K562 (cell line): ENCODE measurements around the gene RAB5B. TPM values are rescaled to one million over a fixed set of nuclear protein-coding genes. Genes with fewer than 3 reads are reported as not detected.

Experiments used
- ATAC-seq: fragments of 200-7000 bp; cut with Tn5 transposase; 3 replicates; pipeline ENCODE4 v1.9.1; 2020; ENCODE audit warnings: moderate library complexity
- BruUV-seq: library from RNA; stranded (reverse); fragments of 400-500 nt; replicated peaks from 2 replicates; lab custom pipeline; 2021; lab: Mats Ljungman, UMichigan
- CTCF ChIA-PET: fragments of 300-600 bp; formaldehyde crosslinking; extraction: SDS; loops from one replicate; lab custom pipeline; 2021; ENCODE audit warnings: low intra/inter-chr PET ratio; lab: Yijun Ruan, JAX
- POLR2A ChIA-PET: fragments of 300-600, 350-650 bp; sonication (Branson Sonifier 250); formaldehyde crosslinking; extraction: SDS; loops from one replicate; lab custom pipeline; 2021; ENCODE audit warnings: antibody characterized with exemption, inconsistent platforms; lab: Yijun Ruan, JAX
- DNase-seq, 4 experiments: peaks; one replicate each; pipeline versions ENCODE4 v3.0.0 to v3.0.0-alpha.2; 2011 to 2018; ENCODE audit warnings: low spot score in 3 of 4, mixed read lengths in 3 of 4; ENCODE audit errors: extremely low read depth in 1 of 4
- FAIRE-seq: peaks from 2 replicates; lab custom pipeline; 2011; peaks lifted over from hg19 to GRCh38; lab: Jason Lieb, UNC
- H2AFZ ChIP-seq: 2 replicates; pipeline ENCODE4 v1.6.0; 2011; ENCODE audit warnings: low read depth, low read length, control low read depth, inconsistent platforms
- H3K27ac ChIP-seq: fragments of 200-600 bp; 3 replicates; pipeline ENCODE4 v1.8.0; 2011; ENCODE audit warnings: low read depth, mild to moderate bottlenecking, control low read depth, inconsistent platforms, low read length, moderate library complexity, mixed read lengths; ENCODE audit errors: extremely low read depth
- H3K27me3 ChIP-seq, 2 experiments: fragments of 300-600 bp in 1 of 2; 2 replicates in 1 of 2; 3 replicates in 1 of 2; pipeline versions ENCODE4 v1.6.0 to v1.8.0; 2011; ENCODE audit warnings: inconsistent platforms in 2 of 2, low read length in 2 of 2, mild to moderate bottlenecking in 1 of 2, mixed read lengths in 1 of 2, moderate library complexity in 1 of 2; ENCODE audit not compliant: control insufficient read depth in 2 of 2, insufficient read depth in 2 of 2
- H3K36me3 ChIP-seq: fragments of 300-600 bp; 3 replicates; pipeline ENCODE4 v1.8.0; 2011; ENCODE audit warnings: mild to moderate bottlenecking, low read length, inconsistent platforms; ENCODE audit not compliant: control insufficient read depth, insufficient read depth
- H3K4me1 ChIP-seq, 2 experiments: fragments of 200-600 bp in 1 of 2; replicated peaks in 1 of 2; 2 replicates in 1 of 2; 3 replicates in 1 of 2; pipeline versions ENCODE4 v1.5.1 to v1.8.0; 2011; ENCODE audit warnings: inconsistent platforms in 2 of 2, low read length in 2 of 2, mild to moderate bottlenecking in 1 of 2, mixed read lengths in 1 of 2, moderate library complexity in 1 of 2; ENCODE audit not compliant: control insufficient read depth in 2 of 2, insufficient read depth in 2 of 2
- H3K4me2 ChIP-seq: 2 replicates; pipeline ENCODE4 v1.6.1; 2011; ENCODE audit warnings: low read length, control low read depth, inconsistent platforms, mixed read lengths; ENCODE audit not compliant: insufficient read depth
- H3K4me3 ChIP-seq: fragments of 200-600 bp; sonication (generic), shearing (Covaris generic); 2 replicates; pipeline ENCODE4 v1.5.1; 2016; ENCODE audit warnings: control low read depth, inconsistent platforms
- H3K79me2 ChIP-seq: fragments of 200-600 bp; 3 replicates; pipeline ENCODE4 v1.8.0; 2011; ENCODE audit warnings: low read length, inconsistent platforms; ENCODE audit not compliant: control insufficient read depth, insufficient read depth
- H3K9ac ChIP-seq, 2 experiments: 2 replicates each; pipeline versions ENCODE4 v1.6.0 to v1.6.1; 2011; ENCODE audit warnings: low read depth in 2 of 2, low read length in 2 of 2, control low read depth in 1 of 2, inconsistent platforms in 1 of 2, mild to moderate bottlenecking in 1 of 2, mixed read lengths in 1 of 2; ENCODE audit not compliant: insufficient read depth in 1 of 2
- H3K9me1 ChIP-seq: one replicate; pipeline ENCODE4 v1.6.0; 2011; ENCODE audit warnings: inconsistent platforms, mild to moderate bottlenecking, low read length, moderate library complexity; ENCODE audit not compliant: control insufficient read depth, insufficient read depth
- H3K9me3 ChIP-seq: replicated peaks from 2 replicates; pipeline ENCODE4 v1.5.1; 2011; ENCODE audit warnings: low read depth, low read length, inconsistent platforms; ENCODE audit not compliant: control insufficient read depth, insufficient read depth
- H4K20me1 ChIP-seq: replicated peaks from 2 replicates; pipeline ENCODE4 v1.6.1; 2011; ENCODE audit warnings: low read length, inconsistent platforms, mixed read lengths; ENCODE audit not compliant: control insufficient read depth, insufficient read depth
- CTBP1 ChIP-seq: fragments of 450-650 bp; IDR thresholded peaks from 2 replicates; pipeline ENCODE4 v1.6.1; 2016; ENCODE audit warnings: borderline replicate concordance
- DPF2 ChIP-seq: fragments of 450-650 bp; IDR thresholded peaks from 2 replicates; pipeline ENCODE4 v1.6.1; 2016
- HOXB6 ChIP-seq: fragments of 250-450 bp; sonication (Bioruptor Pico); IDR thresholded peaks from 2 replicates; pipeline ENCODE4 v1.5.1; 2022; ENCODE audit warnings: mild to moderate bottlenecking, borderline replicate concordance
- KLF16 ChIP-seq: IDR thresholded peaks from 2 replicates; pipeline ENCODE4 v1.6.1; 2016; ENCODE audit warnings: antibody characterized with exemption
- MTF1 ChIP-seq: fragments of 250-450 bp; sonication (Bioruptor Pico); IDR thresholded peaks from 2 replicates; pipeline ENCODE4 v1.9.0; 2021; ENCODE audit warnings: moderate library complexity, mild to moderate bottlenecking, inconsistent platforms, borderline replicate concordance
- NR3C1 ChIP-seq: sonication (generic); formaldehyde crosslinking; IDR thresholded peaks from 2 replicates; pipeline ENCODE4 v1.8.1; 2022; ENCODE audit warnings: missing genetic modification reagents
- PCBP2 ChIP-seq: fragments of 200-400 bp; formaldehyde crosslinking; IDR thresholded peaks from 2 replicates; pipeline ENCODE4 v1.6.1; 2018; ENCODE audit warnings: low read length, low read depth, mild to moderate bottlenecking, moderate library complexity; ENCODE audit not compliant: poor library complexity, severe bottlenecking
- REST ChIP-seq, 2 experiments: fragments of 450-650 bp; formaldehyde crosslinking in 1 of 2; IDR thresholded peaks; 2 replicates each; pipeline versions ENCODE4 v1.4.0 to v1.6.1; 2014 to 2020; ENCODE audit warnings: mild to moderate bottlenecking in 2 of 2, borderline replicate concordance in 1 of 2, low read depth in 1 of 2
- ZNF146 ChIP-seq: IDR thresholded peaks from one replicate; pipeline ENCODE4 v1.6.1; 2018; ENCODE audit warnings: missing compliant biosample characterization; ENCODE audit not compliant: unreplicated experiment
- ZNF586 ChIP-seq: fragments of 450-650 bp; formaldehyde crosslinking; conservative IDR thresholded peaks from 2 replicates; pipeline ENCODE4 v1.4.0; 2020; ENCODE audit warnings: mild to moderate bottlenecking, moderate library complexity
- ZNF696 ChIP-seq: fragments of 250-450 bp; sonication (Bioruptor Pico); conservative IDR thresholded peaks from 2 replicates; pipeline ENCODE4 v1.4.0; 2020; ENCODE audit warnings: mild to moderate bottlenecking, moderate library complexity
- ZSCAN29 ChIP-seq: fragments of 450-650 bp; IDR thresholded peaks from 2 replicates; pipeline ENCODE4 v1.6.1; 2017
- WGBS: fragments of 100-300 bp; shearing (Covaris generic); methylation state at CpG from one replicate; pipeline ENCODE4 v1.1.6; 2016; ENCODE audit warnings: low coverage, mixed read lengths; ENCODE audit not compliant: insufficient coverage; ENCODE audit errors: missing lambda C conversion rate; 5-methylcytosine and 5-hydroxymethylcytosine counted together
- in situ Hi-C: fragments of 300-500 bp; cut with MboI; formaldehyde crosslinking; loops from 4 replicates; pipeline ENCODE4 v1.15.0; 2018; ENCODE audit warnings: inconsistent platforms, mixed read lengths
- intact Hi-C: fragments of 100-400 bp; cut with micrococcal nuclease; formaldehyde crosslinking; loops from 2 replicates; pipeline ENCODE4 v1.14.2; 2022
- polyA plus RNA-seq, 8 experiments: library from polyadenylated mRNA; depleted of rRNA in 4 of 8; stranded (reverse) in 5 of 8; unstranded in 3 of 8; fragments of >200 nt; fragmentation: Nextera tagmentation in 2 of 8; fragmentation: Illumina TruSeq in 1 of 8; extraction: Ambion mirVana in 2 of 8; extraction: Trizol in 1 of 8; gene quantifications; 2 replicates each; pipeline versions ENCODE4 v1.2.1 to v1.2.3, GENCODE V29; 2011 to 2014; ENCODE audit warnings: inconsistent platforms in 1 of 8, missing spikeins in 1 of 8
- total RNA-seq, 7 experiments: library from RNA; depleted of rRNA in 6 of 7; stranded (reverse); fragments of >200 nt in 6 of 7; fragmentation: Illumina TruSeq in 2 of 7; extraction: Trizol in 2 of 7; gene quantifications; 2 replicates each; pipeline versions ENCODE4 v1.2.1 to v1.2.3, GENCODE V29; 2011 to 2021; ENCODE audit warnings: low replicate concordance in 1 of 7
- TF ChIP-seq, protein P1 (sequence below): IDR thresholded peaks from 2 replicates; pipeline ENCODE4 v1.6.1; 2016; ENCODE audit warnings: missing genetic modification characterization, missing compliant biosample characterization

The RAB5B gene
- total and polyA plus RNA-seq, 9 of the 15 experiments (the other 6 are each of a cell fraction or from before 2014, with no cell fraction given), result 6.8 to 73.8 (median 25.2) TPM

GRCh38 chr12:55996201-55996714 is 22.4 kb downstream of the RAB5B start:
- DNase-seq, result peak; percentile 55 to 84 (median 58)
- H2AFZ ChIP-seq, result peak overlapping the region; percentile 84; the same call in 1 of the 2 replicates
- 10% methylated on average over 14 of the region's 14 CpGs for WGBS
- TF ChIP-seq, protein P1, sequence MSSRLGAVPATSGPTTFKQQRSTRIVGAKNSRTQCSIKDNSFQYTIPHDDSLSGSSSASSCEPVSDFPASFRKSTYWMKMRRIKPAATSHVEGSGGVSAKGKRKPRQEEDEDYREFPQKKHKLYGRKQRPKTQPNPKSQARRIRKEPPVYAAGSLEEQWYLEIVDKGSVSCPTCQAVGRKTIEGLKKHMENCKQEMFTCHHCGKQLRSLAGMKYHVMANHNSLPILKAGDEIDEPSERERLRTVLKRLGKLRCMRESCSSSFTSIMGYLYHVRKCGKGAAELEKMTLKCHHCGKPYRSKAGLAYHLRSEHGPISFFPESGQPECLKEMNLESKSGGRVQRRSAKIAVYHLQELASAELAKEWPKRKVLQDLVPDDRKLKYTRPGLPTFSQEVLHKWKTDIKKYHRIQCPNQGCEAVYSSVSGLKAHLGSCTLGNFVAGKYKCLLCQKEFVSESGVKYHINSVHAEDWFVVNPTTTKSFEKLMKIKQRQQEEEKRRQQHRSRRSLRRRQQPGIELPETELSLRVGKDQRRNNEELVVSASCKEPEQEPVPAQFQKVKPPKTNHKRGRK (tag), result no peak
- no peak for TF ChIP-seq ZNF146 (CRISPR knock-in tag)
- TF ChIP-seq PCBP2, result no peak
- no peak for TF ChIP-seq HOXB6
- peak; percentile 74 for TF ChIP-seq REST (IDR thresholded peaks at IDR 0.05; ENCODE audit: borderline replicate concordance)
- no peak for TF ChIP-seq REST (CRISPR knock-in tag; IDR thresholded peaks at IDR 0.05; ENCODE audit: low read depth)
- no peak for TF ChIP-seq ZNF696 (CRISPR knock-in tag)
- TF ChIP-seq ZNF586 (CRISPR knock-in tag), result no peak
- peak; percentile 69 for TF ChIP-seq DPF2
- no peak for TF ChIP-seq NR3C1 (CRISPR knock-in tag)
- 0 out of 2 replicates have a peak, but pooled peaks have one; percentile 31 for TF ChIP-seq ZSCAN29
- no peak for TF ChIP-seq KLF16
- no peak for TF ChIP-seq MTF1 (CRISPR knock-in tag)
- TF ChIP-seq CTBP1, result no peak

More at GRCh38 chr12:55996201-55996714, 22.4 kb downstream of the RAB5B start:
- no peaks in the 10 kb centered on the region for H3K27me3 ChIP-seq
- peak overlapping the region; percentile 60 for H3K4me3 ChIP-seq
- ATAC-seq (peak; percentile 39), FAIRE-seq (no peak)
- H3K9me3 ChIP-seq, result no peaks in the 10 kb centered on the region
- no peaks in the 10 kb centered on the region for H3K9me1 ChIP-seq
- no TSS peak for BruUV-seq
- no peaks in the 10 kb centered on the region for H4K20me1 ChIP-seq
- in situ Hi-C loops, result loop anchor here (5.0 kb wide), 1 partner anchor 36 kb away; no protein-coding TSS in a partner anchor
- H3K27ac ChIP-seq, result peak overlapping the region; percentile 74; the same call in 2 of the 3 replicates
- peak overlapping the region; percentile 100 for H3K4me2 ChIP-seq
- intact Hi-C loops, result loop anchor here (1.0 kb wide), 1 partner anchor 33 kb away; no protein-coding TSS in a partner anchor
- peaks cover 19% of the 10 kb centered on the region for H3K79me2 ChIP-seq
- peaks cover 3 to 19% of the 10 kb centered on the region in 2 experiments; a peak in 4 of 5 replicates for H3K4me1 ChIP-seq
- CTCF ChIA-PET, result interaction anchor here (1.0 to 3.7 kb wide), 4 partner anchors 33 to 193 kb away, joined by 3 to 35 read pairs (median 12); partner anchors contain the start of genes RPS26 and SMARCC2
- peak overlapping the region in 1 of 2 experiments; percentile 83; a peak in 2 of 4 replicates for H3K9ac ChIP-seq
- POLR2A ChIA-PET, result interaction anchor here (0.5 to 5.1 kb wide), 13 partner anchors 11 to 257 kb away, joined by 3 to 31 read pairs (median 4); partner anchors contain the start of genes IKZF4, PA2G4 and RAB5B
- peaks cover 37% of the 10 kb centered on the region; the same call in 2 of the 3 replicates for H3K36me3 ChIP-seq
